HG03025 (cell line): ENCODE measurements around the gene PHF19.

Experiments used
- ATAC-seq: cut with Tn5 transposase; IDR thresholded peaks from one replicate; pipeline ENCODE4 v1.9.1; 2021; ENCODE audit warnings: mild to moderate bottlenecking, moderate library complexity; ENCODE audit not compliant: unreplicated experiment, low FRiP score

PHF19 gene

DNA sequence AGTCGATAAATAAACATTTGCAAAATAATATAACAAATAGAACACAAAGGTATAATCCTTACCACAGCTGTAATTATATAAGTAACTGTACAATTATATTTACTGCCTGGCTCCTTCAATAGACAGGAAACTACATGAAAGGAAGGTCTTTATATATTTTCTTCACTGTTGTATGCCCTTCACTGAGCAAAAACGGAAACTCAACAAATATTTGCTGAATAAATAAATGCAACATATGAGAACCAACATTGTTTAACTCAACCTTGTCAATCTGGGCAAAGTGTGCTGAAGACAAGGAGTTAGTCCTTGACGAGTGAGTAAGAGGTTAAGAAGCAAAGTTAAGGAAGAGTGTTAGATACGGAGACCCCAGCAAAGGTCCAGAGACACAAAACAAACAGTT is 56.9 kb downstream of the PHF19 start:
- ATAC-seq: no peak

DNA sequence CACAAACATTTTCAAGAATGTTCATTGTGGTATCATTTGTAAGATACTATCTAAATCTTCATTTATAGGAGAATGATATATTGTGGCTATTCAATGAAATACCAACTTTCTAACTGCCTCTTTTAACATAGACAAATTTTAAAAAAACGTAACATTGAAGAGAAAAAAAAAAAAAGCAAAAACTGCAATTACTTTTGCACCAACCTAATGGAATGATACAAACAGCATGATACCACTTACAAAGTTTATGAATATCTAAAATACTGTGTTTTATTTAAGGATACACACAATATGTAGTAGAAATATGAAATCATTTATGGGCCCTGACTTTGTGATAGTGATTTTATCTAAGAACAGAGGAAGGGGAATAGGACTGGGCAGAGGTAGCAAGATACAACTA is 58.4 kb downstream of the PHF19 start:
- ATAC-seq: no peak

DNA sequence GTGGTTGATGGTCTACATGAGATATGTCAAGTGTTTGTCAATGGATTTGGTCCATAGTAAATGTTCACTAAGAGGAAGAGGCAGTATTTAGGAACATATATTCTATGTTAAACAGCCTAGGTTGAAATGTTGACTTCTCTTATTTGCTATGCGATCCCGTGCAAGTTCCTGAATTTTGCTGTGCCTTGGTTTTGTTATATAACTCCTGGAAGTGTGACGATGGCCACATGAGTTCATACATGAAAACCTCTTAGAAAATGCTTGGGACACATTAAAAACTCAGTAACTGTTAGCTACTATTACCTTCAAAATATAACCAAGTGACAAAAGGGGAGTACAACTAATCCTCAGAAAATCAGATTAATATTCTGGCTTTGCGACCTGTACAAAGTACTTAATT is 61.9 kb downstream of the PHF19 start:
- no peak for ATAC-seq

DNA sequence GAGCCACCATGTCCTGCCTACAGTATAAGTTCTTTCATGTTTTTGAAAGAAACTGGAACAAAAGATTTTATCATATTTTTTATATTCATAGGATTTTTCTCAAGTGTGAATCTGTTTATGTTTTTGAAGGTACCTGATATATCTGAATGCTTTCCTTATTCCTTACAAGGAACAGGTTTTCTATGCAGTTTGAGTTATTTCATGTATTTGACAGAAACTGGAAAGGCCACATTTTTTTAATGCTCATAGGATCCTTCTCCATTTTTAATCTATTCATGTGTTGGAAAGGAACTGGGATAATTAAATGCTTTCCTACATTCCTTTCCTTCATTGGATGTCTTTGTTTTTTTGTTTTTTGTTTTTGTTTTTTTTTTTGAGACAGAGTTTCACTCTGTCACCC is 68.1 kb downstream of the PHF19 start:
- ATAC-seq: no peak

- ATAC-seq: no peak
These were observed 69.2 kb downstream of the PHF19 start for GRCh38 chr9:120807607-120808379.
